Measurements from ENCODE around the gene SLC38A3.

DNA sequence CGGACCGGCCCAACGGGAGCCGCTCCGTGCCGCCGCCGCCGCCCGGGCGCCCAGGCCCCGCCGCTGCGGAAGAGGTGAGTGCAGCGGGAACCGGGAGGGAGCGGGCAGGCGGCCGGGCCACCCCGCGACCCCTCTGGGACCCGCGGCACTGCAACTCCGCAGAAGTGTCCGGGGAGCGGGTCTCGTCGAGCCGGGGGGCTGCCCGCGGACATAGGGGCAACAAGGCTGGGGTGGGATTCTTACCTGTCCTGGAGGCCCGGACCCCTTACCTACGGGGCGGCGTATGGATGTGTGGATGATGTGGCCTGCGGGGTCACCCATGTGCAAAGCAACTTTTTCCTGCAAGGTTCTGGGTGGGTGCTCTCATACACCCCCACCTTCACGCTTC is 49.6 kb upstream of the SLC38A3 start:
- no peak for TF ChIP-seq POLR2AphosphoS2 (IDR thresholded peaks at IDR 0.05; ENCODE audit: low read length)
- no peak for TF ChIP-seq ZBED1 (IDR thresholded peaks at IDR 0.05)
- no peak for TF ChIP-seq TCF7 (IDR thresholded peaks at IDR 0.05; ENCODE audit: borderline replicate concordance)
- TF ChIP-seq RBBP5 (IDR thresholded peaks at IDR 0.05; ENCODE audit: borderline replicate concordance, insufficient read depth, low read length, poor library complexity, severe bottlenecking): no peak
- TF ChIP-seq ZNF24 (IDR thresholded peaks at IDR 0.05): no peak
- TF ChIP-seq JUND (IDR thresholded peaks at IDR 0.05; ENCODE audit: borderline replicate concordance, low read depth, low read length): no peak
- no peak for TF ChIP-seq JUND (tag; IDR thresholded peaks at IDR 0.05; ENCODE audit: borderline replicate concordance, low read depth, low read length)
- no peak for TF ChIP-seq SRF (CRISPR knock-in tag; IDR thresholded peaks at IDR 0.05)
- TF ChIP-seq CSDE1 (IDR thresholded peaks at IDR 0.05): no peak
- no peak for TF ChIP-seq SRSF1 (IDR thresholded peaks at IDR 0.05; ENCODE audit: low read depth, low read length)
- TF ChIP-seq ZC3H11A (IDR thresholded peaks at IDR 0.05; ENCODE audit: low read depth, low read length): no peak

All from K562 (cell line).